H9 (cell line): Measurements from ENCODE around the gene DGKB. TPM values are rescaled to one million over a fixed set of nuclear protein-coding genes. Genes with fewer than 3 reads are reported as not detected.

ENCODE experiments used
- DNase-seq: peaks from one replicate; pipeline ENCODE4 v3.0.0-alpha.2; 2017
- H2AFZ ChIP-seq: one replicate; pipeline ENCODE4 v1.6.1; 2013; ENCODE audit warnings: mild to moderate bottlenecking, low read length, control low read depth, moderate library complexity
- H2AK5ac ChIP-seq: 2 replicates; pipeline ENCODE4 v1.6.1; 2013; ENCODE audit warnings: low read length, control low read depth, mixed read lengths; ENCODE audit not compliant: insufficient read length
- H2BK120ac ChIP-seq: one replicate; pipeline ENCODE4 v1.6.1; 2013; ENCODE audit warnings: low read depth, mild to moderate bottlenecking, low read length, control low read depth, inconsistent platforms; ENCODE audit not compliant: poor library complexity, severe bottlenecking
- H2BK12ac ChIP-seq: 2 replicates; pipeline ENCODE4 v1.6.1; 2013; ENCODE audit warnings: low read length, control low read depth, mixed read lengths, low read depth; ENCODE audit not compliant: insufficient read length
- H2BK15ac ChIP-seq: 2 replicates; pipeline ENCODE4 v1.6.1; 2013; ENCODE audit warnings: low read depth, low read length, control low read depth
- H2BK20ac ChIP-seq: one replicate; pipeline ENCODE4 v1.6.1; 2013; ENCODE audit warnings: low read depth, mild to moderate bottlenecking, low read length, control low read depth, inconsistent platforms; ENCODE audit not compliant: poor library complexity, severe bottlenecking
- H2BK5ac ChIP-seq: 2 replicates; pipeline ENCODE4 v1.6.1; 2013; ENCODE audit warnings: low read length, control low read depth, mixed read lengths; ENCODE audit not compliant: insufficient read length
- H3K14ac ChIP-seq: 2 replicates; pipeline ENCODE4 v1.6.1; 2013; ENCODE audit warnings: low read length, control low read depth; ENCODE audit not compliant: insufficient read depth
- H3K18ac ChIP-seq: 2 replicates; pipeline ENCODE4 v1.6.1; 2013; ENCODE audit warnings: low read depth, mild to moderate bottlenecking, mixed read lengths, low read length, control low read depth; ENCODE audit not compliant: insufficient read length
- H3K23ac ChIP-seq: 2 replicates; pipeline ENCODE4 v1.6.1; 2013; ENCODE audit warnings: low read length, control low read depth, mixed read lengths, low read depth; ENCODE audit not compliant: insufficient read length
- H3K23me2 ChIP-seq: 2 replicates; pipeline ENCODE4 v1.6.1; 2013; ENCODE audit warnings: low read depth, mild to moderate bottlenecking, mixed read lengths, low read length, control low read depth; ENCODE audit not compliant: insufficient read length, poor library complexity, severe bottlenecking
- H3K27ac ChIP-seq: 2 replicates; pipeline ENCODE4 v1.5.1; 2013; ENCODE audit warnings: low read length, control low read depth, mixed read lengths, low read depth; ENCODE audit not compliant: insufficient read length
- H3K27me3 ChIP-seq: 2 replicates; pipeline ENCODE4 v1.6.1; 2013; ENCODE audit warnings: low read length, control low read depth, inconsistent platforms; ENCODE audit not compliant: insufficient read depth
- H3K4ac ChIP-seq: 2 replicates; pipeline ENCODE4 v1.6.1; 2013; ENCODE audit warnings: low read depth, mild to moderate bottlenecking, control low read depth, inconsistent platforms, low read length, moderate library complexity
- H3K4me1 ChIP-seq: 2 replicates; pipeline ENCODE4 v1.6.1; 2013; ENCODE audit warnings: low read length, control low read depth, inconsistent platforms; ENCODE audit not compliant: insufficient read depth
- H3K4me2 ChIP-seq: 2 replicates; pipeline ENCODE4 v1.6.1; 2013; ENCODE audit warnings: low read length, control low read depth, mixed read lengths; ENCODE audit not compliant: insufficient read length, insufficient read depth
- H3K56ac ChIP-seq: 2 replicates; pipeline ENCODE4 v1.6.1; 2013; ENCODE audit warnings: low read depth, mild to moderate bottlenecking, mixed read lengths, low read length, control low read depth; ENCODE audit not compliant: insufficient read length
- H3K79me1 ChIP-seq: 2 replicates; pipeline ENCODE4 v1.6.1; 2013; ENCODE audit warnings: low read depth, mild to moderate bottlenecking, moderate library complexity, low read length, control low read depth, inconsistent platforms; ENCODE audit not compliant: insufficient read depth, poor library complexity, severe bottlenecking
- H3K79me2 ChIP-seq: 2 replicates; pipeline ENCODE4 v1.6.1; 2013; ENCODE audit warnings: low read length, control low read depth, inconsistent platforms; ENCODE audit not compliant: insufficient read depth
- H3K9ac ChIP-seq: 2 replicates; pipeline ENCODE4 v1.6.1; 2013; ENCODE audit warnings: low read length, control low read depth, mixed read lengths; ENCODE audit not compliant: insufficient read length; ENCODE audit errors: extremely low read depth
- H3K9me3 ChIP-seq: one replicate; pipeline ENCODE4 v1.6.1; 2013; ENCODE audit warnings: low read depth, low read length, inconsistent platforms; ENCODE audit not compliant: control insufficient read depth
- H3T11ph ChIP-seq: one replicate; pipeline ENCODE4 v1.6.1; 2013; ENCODE audit warnings: mild to moderate bottlenecking, low read length, control low read depth, inconsistent platforms
- H4K20me1 ChIP-seq: one replicate; pipeline ENCODE4 v1.6.1; 2013; ENCODE audit not compliant: control insufficient read depth, insufficient read length, insufficient read depth
- H4K5ac ChIP-seq: 2 replicates; pipeline ENCODE4 v1.6.1; 2013; ENCODE audit warnings: low read depth, mild to moderate bottlenecking, mixed read lengths, low read length, control low read depth; ENCODE audit not compliant: insufficient read length
- H4K8ac ChIP-seq: replicated peaks from 2 replicates; pipeline ENCODE4 v1.6.1; 2013; ENCODE audit warnings: low read length, control low read depth, mixed read lengths, low read depth; ENCODE audit not compliant: insufficient read length
- H4K91ac ChIP-seq: 2 replicates; pipeline ENCODE4 v1.6.1; 2013; ENCODE audit warnings: low read depth, mild to moderate bottlenecking, moderate library complexity, mixed read lengths, low read length, control low read depth; ENCODE audit not compliant: insufficient read length
- H3K27ac Mint-ChIP-seq, 3 experiments: 2 replicates in 2 of 3; 3 replicates in 1 of 3; pipeline ENCODE4 v1.8.0; 2020 to 2021; ENCODE audit warnings: mixed read lengths in 3 of 3, mild to moderate bottlenecking in 1 of 3, moderate library complexity in 1 of 3
- H3K27me3 Mint-ChIP-seq: 2 replicates; pipeline ENCODE4 v1.8.0; 2021; ENCODE audit warnings: low read depth, mild to moderate bottlenecking, moderate library complexity, mixed read lengths
- H3K36me3 Mint-ChIP-seq, 3 experiments: 2 replicates in 2 of 3; 3 replicates in 1 of 3; pipeline ENCODE4 v1.8.0; 2020 to 2021; ENCODE audit warnings: low read depth in 3 of 3, mixed read lengths in 3 of 3; ENCODE audit not compliant: insufficient read depth in 1 of 3
- H3K4me1 Mint-ChIP-seq, 2 experiments: 2 replicates each; pipeline ENCODE4 v1.8.0; 2020; ENCODE audit warnings: mixed read lengths in 2 of 2
- H3K4me3 Mint-ChIP-seq, 2 experiments: 2 replicates in 1 of 2; 3 replicates in 1 of 2; pipeline ENCODE4 v1.8.0; 2020 to 2021; ENCODE audit warnings: mild to moderate bottlenecking in 2 of 2, mixed read lengths in 2 of 2, moderate library complexity in 1 of 2
- H3K9me3 Mint-ChIP-seq, 2 experiments: 2 replicates in 1 of 2; 3 replicates in 1 of 2; pipeline ENCODE4 v1.8.0; 2020; ENCODE audit warnings: mild to moderate bottlenecking in 2 of 2, mixed read lengths in 2 of 2, moderate library complexity in 1 of 2
- CTCF ChIP-seq: fragments of 200-600 bp; sonication (generic); conservative IDR thresholded peaks from 3 replicates; pipeline ENCODE4 v1.8.0; 2021; ENCODE audit warnings: antibody characterized with exemption, mild to moderate bottlenecking
- WGBS: extraction: QIAGEN DNeasy Blood & Tissue Kit; methylation state at CpG from one replicate; pipeline ENCODE4 v1.1.7; 2013; ENCODE audit warnings: missing lambda C conversion rate, low lambda C conversion rate, mixed read lengths; ENCODE audit not compliant: insufficient read length; ENCODE audit errors: extremely low coverage; 5-methylcytosine and 5-hydroxymethylcytosine counted together
- total RNA-seq: library from RNA; stranded (reverse); gene quantifications from 2 replicates; pipeline ENCODE4 v1.2.1, GENCODE V29; 2021

The DGKB gene
- total RNA-seq, 1 experiment from 2014 or later = 0.26 TPM

- WGBS = no CpG with 5 or more reads among the region's 3 CpGs
- no peak overlapping the region for H3K14ac ChIP-seq
- no peak for TF ChIP-seq CTCF
Observed at GRCh38 chr7:14777806-14778205, 124.7 kb downstream of the DGKB start.

More at GRCh38 chr7:14777806-14778205, 124.7 kb downstream of the DGKB start:
- no peak overlapping the region for H3K27ac Mint-ChIP-seq
- no peak overlapping the region for H3K4me3 Mint-ChIP-seq
- Histone ChIP-seq H3K27me3 (no peaks in the 10 kb centered on the region), H4K5ac (no peak overlapping the region), H4K91ac (no peak overlapping the region), H2BK15ac (no peak overlapping the region), H2AK5ac (no peak overlapping the region), H3K79me2 (no peaks in the 10 kb centered on the region), H3K4me2 (no peak overlapping the region), H3K4ac (no peak overlapping the region), H2BK120ac (no peak overlapping the region), H3K4me1 (no peaks in the 10 kb centered on the region), H3K18ac (no peak overlapping the region), H3K9me3 (peaks cover 12% of the 10 kb centered on the region), H2BK20ac (no peak overlapping the region), H3K9ac (no peak overlapping the region), H4K20me1 (no peaks in the 10 kb centered on the region), H3K79me1 (no peaks in the 10 kb centered on the region), H2AFZ (no peak overlapping the region), H3K27ac (no peak overlapping the region), H3K23ac (no peak overlapping the region), H3T11ph (no peak overlapping the region), H3K56ac (no peak overlapping the region), H3K23me2 (no peaks in the 10 kb centered on the region), H4K8ac (no peak overlapping the region), H2BK12ac (no peak overlapping the region), H2BK5ac (no peak overlapping the region)
- DNase-seq = no peak
- H3K27me3 Mint-ChIP-seq = no peaks in the 10 kb centered on the region; the same call in 1 of the 2 replicates
- peaks cover 23 to 24% of the 10 kb centered on the region in 2 experiments for H3K9me3 Mint-ChIP-seq
- H3K4me1 Mint-ChIP-seq = no peaks in the 10 kb centered on the region
- H3K36me3 Mint-ChIP-seq = peaks cover 23 to 25% (median 23%) of the 10 kb centered on the region in 3 experiments
